H1 (cell line): ENCODE results near the gene SEMA3A. TPM values are rescaled to one million over a fixed set of nuclear protein-coding genes. Genes with fewer than 3 reads are reported as not detected.

ENCODE experiments used
- CTCF ChIA-PET: fragments of 300-600 bp; sonication (Branson Sonifier 250); formaldehyde crosslinking; loops from one replicate; lab custom pipeline; 2021; ENCODE audit not compliant: partially characterized antibody; lab: Charles Lee
- POLR2A ChIA-PET: fragments of 300-600 bp; sonication (Branson Sonifier 250); formaldehyde crosslinking; loops from one replicate; lab custom pipeline; 2021; ENCODE audit warnings: inconsistent platforms; ENCODE audit not compliant: partially characterized antibody; lab: Charles Lee
- DNase-seq, 2 experiments: peaks; one replicate each; pipeline versions ENCODE4 v3.0.0 to v3.0.0-alpha.2; 2010 to 2022; ENCODE audit warnings: low spot score in 2 of 2, low read depth in 1 of 2, mixed read lengths in 1 of 2
- FAIRE-seq: peaks from 2 replicates; lab custom pipeline; 2011; peaks lifted over from hg19 to GRCh38; lab: Jason Lieb, UNC
- H2AFZ ChIP-seq: 2 replicates; pipeline ENCODE4 v1.8.1; 2012; ENCODE audit warnings: low read length, inconsistent platforms
- H2AK5ac ChIP-seq: 2 replicates; pipeline ENCODE4 v1.6.1; 2013; ENCODE audit warnings: low read depth, low read length
- H2BK120ac ChIP-seq: replicated peaks from 2 replicates; pipeline ENCODE3; 2013; ENCODE audit warnings: low read depth, low read length, inconsistent platforms
- H2BK12ac ChIP-seq: 2 replicates; pipeline ENCODE4 v1.6.1; 2013; ENCODE audit warnings: low read depth, low read length
- H2BK15ac ChIP-seq: 2 replicates; pipeline ENCODE4 v1.6.1; 2013; ENCODE audit warnings: low read length
- H2BK20ac ChIP-seq: 2 replicates; pipeline ENCODE4 v1.6.1; 2013; ENCODE audit warnings: low read length
- H2BK5ac ChIP-seq: 2 replicates; pipeline ENCODE4 v1.6.1; 2013; ENCODE audit warnings: low read depth, low read length
- H3K14ac ChIP-seq: 2 replicates; pipeline ENCODE4 v1.6.1; 2013; ENCODE audit warnings: inconsistent platforms; ENCODE audit not compliant: insufficient read length
- H3K18ac ChIP-seq: 2 replicates; pipeline ENCODE4 v1.6.1; 2013; ENCODE audit warnings: low read length; ENCODE audit errors: extremely low read depth
- H3K23ac ChIP-seq: 2 replicates; pipeline ENCODE4 v1.6.1; 2013; ENCODE audit warnings: inconsistent platforms; ENCODE audit not compliant: insufficient read length
- H3K23me2 ChIP-seq: 2 replicates; pipeline ENCODE4 v1.6.1; 2013; ENCODE audit warnings: low read depth, low read length
- H3K27ac ChIP-seq: 2 replicates; pipeline ENCODE4 v1.6.1; 2011; ENCODE audit warnings: low read depth, low read length, inconsistent platforms
- H3K27me3 ChIP-seq, 4 experiments: replicated peaks in 1 of 4; 1 replicate in 1 of 4; 2 replicates in 3 of 4; pipeline versions ENCODE4 v1.6.1 to v1.8.1; 2011 to 2013; ENCODE audit warnings: low read length in 3 of 4, mild to moderate bottlenecking in 3 of 4, inconsistent platforms in 2 of 4, mixed read lengths in 2 of 4, moderate library complexity in 1 of 4; ENCODE audit not compliant: control insufficient read depth in 3 of 4, insufficient read depth in 3 of 4; ENCODE audit errors: extremely low read depth in 1 of 4
- H3K36me3 ChIP-seq, 4 experiments: 2 replicates each; pipeline versions ENCODE4 v1.6.1 to v1.8.1; 2011 to 2013; ENCODE audit warnings: mild to moderate bottlenecking in 4 of 4, low read length in 3 of 4, moderate library complexity in 2 of 4, control low read depth in 1 of 4, inconsistent platforms in 1 of 4; ENCODE audit not compliant: insufficient read depth in 4 of 4, control insufficient read depth in 2 of 4
- H3K4ac ChIP-seq: replicated peaks from 2 replicates; pipeline ENCODE3; 2013; ENCODE audit warnings: low read length, low read depth, mixed read lengths, inconsistent platforms; ENCODE audit not compliant: insufficient read length
- H3K4me1 ChIP-seq, 4 experiments: replicated peaks in 1 of 4; 1 replicate in 1 of 4; 2 replicates in 3 of 4; pipeline versions ENCODE4 v1.6.1 to v1.8.1; 2011 to 2013; ENCODE audit warnings: low read length in 3 of 4, inconsistent platforms in 2 of 4, mixed read lengths in 1 of 4; ENCODE audit not compliant: insufficient read depth in 4 of 4, control insufficient read depth in 3 of 4
- H3K4me2 ChIP-seq, 2 experiments: 2 replicates each; pipeline versions ENCODE4 v1.6.1 to v1.8.1; 2011 to 2013; ENCODE audit warnings: low read depth in 2 of 2, low read length in 2 of 2, control low read depth in 1 of 2, inconsistent platforms in 1 of 2, mild to moderate bottlenecking in 1 of 2; ENCODE audit not compliant: insufficient read depth in 1 of 2
- H3K4me3 ChIP-seq, 4 experiments: fragments of 200-600, 300-600 bp in 1 of 4; sonication (generic), shearing (Covaris generic), sonication (Bioruptor Twin) in 1 of 4; 2 replicates each; pipeline versions ENCODE4 v1.5.1 to v1.8.1; 2011 to 2016; ENCODE audit warnings: low read length in 4 of 4, low read depth in 3 of 4, control low read depth in 2 of 4, inconsistent platforms in 2 of 4, mild to moderate bottlenecking in 2 of 4, mixed read lengths in 1 of 4, moderate library complexity in 1 of 4; ENCODE audit not compliant: insufficient read depth in 2 of 4; ENCODE audit errors: extremely low read depth in 1 of 4
- H3K56ac ChIP-seq: replicated peaks from 2 replicates; pipeline ENCODE3; 2013; ENCODE audit warnings: low read depth, mild to moderate bottlenecking, mixed read lengths, low read length, inconsistent platforms; ENCODE audit not compliant: insufficient read length
- H3K79me1 ChIP-seq: 2 replicates; pipeline ENCODE4 v1.6.1; 2013; ENCODE audit warnings: low read depth, low read length, control low read depth
- H3K79me2 ChIP-seq, 2 experiments: 2 replicates each; pipeline versions ENCODE4 v1.6.1 to v1.8.1; 2012 to 2013; ENCODE audit warnings: low read length in 2 of 2, mild to moderate bottlenecking in 2 of 2, inconsistent platforms in 1 of 2; ENCODE audit not compliant: insufficient read depth in 2 of 2, control insufficient read depth in 1 of 2
- H3K9ac ChIP-seq, 4 experiments: replicated peaks in 1 of 4; 1 replicate in 1 of 4; 2 replicates in 3 of 4; pipeline versions ENCODE4 v1.6.1 to v1.8.1; 2011 to 2013; ENCODE audit warnings: low read depth in 3 of 4, low read length in 3 of 4, control low read depth in 2 of 4, mild to moderate bottlenecking in 2 of 4, moderate library complexity in 2 of 4, inconsistent platforms in 1 of 4; ENCODE audit errors: extremely low read depth in 1 of 4
- H3K9me3 ChIP-seq, 2 experiments: 2 replicates each; pipeline versions ENCODE4 v1.6.1 to v1.8.1; 2012 to 2013; ENCODE audit warnings: mild to moderate bottlenecking in 2 of 2, moderate library complexity in 2 of 2, control low read depth in 1 of 2, inconsistent platforms in 1 of 2, low read depth in 1 of 2, low read length in 1 of 2, mixed read lengths in 1 of 2; ENCODE audit not compliant: insufficient read depth in 2 of 2
- H4K20me1 ChIP-seq, 2 experiments: replicated peaks in 1 of 2; 2 replicates each; pipeline versions ENCODE3 to v1.8.1; 2011 to 2013; ENCODE audit warnings: inconsistent platforms in 2 of 2, low read length in 2 of 2, mild to moderate bottlenecking in 1 of 2; ENCODE audit not compliant: insufficient read depth in 2 of 2, control insufficient read depth in 1 of 2
- H4K5ac ChIP-seq: 2 replicates; pipeline ENCODE4 v1.6.1; 2013; ENCODE audit warnings: low read length, low read depth, mixed read lengths, inconsistent platforms; ENCODE audit not compliant: insufficient read length
- H4K8ac ChIP-seq: 2 replicates; pipeline ENCODE4 v1.8.0; 2013; ENCODE audit warnings: mild to moderate bottlenecking, moderate library complexity, low read length, inconsistent platforms; ENCODE audit not compliant: insufficient read depth; ENCODE audit errors: extremely low read depth
- H4K91ac ChIP-seq: replicated peaks from 2 replicates; pipeline ENCODE3; 2013; ENCODE audit warnings: low read length, mixed read lengths, inconsistent platforms; ENCODE audit not compliant: insufficient read length
- EZH2 ChIP-seq: fragments of 200-600 bp; sonication (generic); IDR thresholded peaks from 2 replicates; pipeline ENCODE4 v1.7.1; 2012; ENCODE audit warnings: low read depth, mild to moderate bottlenecking, moderate library complexity, low read length, inconsistent platforms; ENCODE audit not compliant: severe bottlenecking
- RAD21 ChIP-seq, 2 experiments: IDR thresholded peaks in 1 of 2; conservative IDR thresholded peaks in 1 of 2; 2 replicates each; pipeline ENCODE4 v1.6.1; 2011; ENCODE audit warnings: low read depth in 2 of 2, low read length in 2 of 2, improper control_type of control experiment in 1 of 2, inconsistent platforms in 1 of 2, mild to moderate bottlenecking in 1 of 2, moderate library complexity in 1 of 2
- WGBS, 2 experiments: shearing (Covaris generic) in 1 of 2; methylation state at CpG; one replicate each; pipeline versions ENCODE4 v1.1.6 to v1.1.7; 2013 to 2015; ENCODE audit warnings: low lambda C conversion rate in 2 of 2, mixed read lengths in 2 of 2, inconsistent platforms in 1 of 2, low coverage in 1 of 2, missing lambda C conversion rate in 1 of 2; ENCODE audit not compliant: insufficient replicate concordance in 2 of 2, insufficient coverage in 1 of 2, insufficient read length in 1 of 2; ENCODE audit errors: extremely low coverage in 1 of 2, missing lambda C conversion rate in 1 of 2; 5-methylcytosine and 5-hydroxymethylcytosine counted together
- polyA plus RNA-seq, 7 experiments: library from polyadenylated mRNA; depleted of rRNA in 3 of 7; stranded (reverse) in 5 of 7; unstranded in 2 of 7; fragments of >200 nt in 5 of 7; fragments of 200-250 nt in 2 of 7; gene quantifications; 1 replicate in 5 of 7; 2 replicates in 1 of 7; 4 replicates in 1 of 7; pipeline versions ENCODE4 v1.2.1 to v1.2.3, GENCODE V29; 2011 to 2013; ENCODE audit warnings: missing spikeins in 2 of 7, mixed read lengths in 2 of 7
- total RNA-seq: library from RNA; stranded (reverse); fragmentation: NEBNext Ultra II Directional; extraction: Animal tissue kit (Norgen Biotek cat#: 25700); gene quantifications from 2 replicates; pipeline ENCODE4 v1.2.1, GENCODE V29; 2021

The SEMA3A gene
- total and polyA plus RNA-seq, 2 of the 8 experiments (the other 6 are each of a cell fraction or from before 2014, with no cell fraction given): 8.1 to 45.9 TPM

- H2BK120ac ChIP-seq: no peak overlapping the region
- H3K79me1 ChIP-seq: no peaks in the 10 kb centered on the region
- H2BK12ac ChIP-seq: no peak overlapping the region
- no peak overlapping the region for H3K4me3 ChIP-seq
- H3K27me3 ChIP-seq: no peaks in the 10 kb centered on the region
- no peak overlapping the region for H3K9ac ChIP-seq
- no peak overlapping the region for H2AK5ac ChIP-seq
- H3K4me2 ChIP-seq: no peak overlapping the region
- no peak overlapping the region for H2BK5ac ChIP-seq
- H2BK15ac ChIP-seq: no peak overlapping the region
- no peak overlapping the region for H3K23ac ChIP-seq
- POLR2A ChIA-PET: no interaction called here
- H3K18ac ChIP-seq: no peak overlapping the region
- H4K5ac ChIP-seq: no peak overlapping the region
- no peaks in the 10 kb centered on the region for H3K9me3 ChIP-seq
- H4K91ac ChIP-seq: no peak overlapping the region
- WGBS, 2 experiments: 88% methylated on average over 1 of the region's 1 CpG; no CpG with 5 or more reads in 1 of the 2 experiments
- no peaks in the 10 kb centered on the region for H4K20me1 ChIP-seq
- H2AFZ ChIP-seq: no peak overlapping the region
- H3K23me2 ChIP-seq: no peaks in the 10 kb centered on the region
- H4K8ac ChIP-seq: no peak overlapping the region
- DNase-seq: no peak
- no peak overlapping the region for H2BK20ac ChIP-seq
- peaks cover 0 to 2% (median 0%) of the 10 kb centered on the region in 4 experiments; a peak in 1 of 7 replicates for H3K4me1 ChIP-seq
- H3K56ac ChIP-seq: no peak overlapping the region
- no peak for TF ChIP-seq EZH2
- TF ChIP-seq RAD21 (IDR thresholded peaks at IDR 0.05 in 1 of 2, conservative IDR thresholded peaks at IDR 0.05 in 1 of 2; ENCODE audit: low read depth in 2 of 2, low read length in 2 of 2): 0 out of 4 replicates have a peak, but pooled peaks of 1 of the 2 experiments have one; percentile 8
- TF ChIP-seq, all 59 proteins: peak for 1
- CTCF ChIA-PET: interaction anchor here (0.8 to 9.8 kb wide), 12 partner anchors 9 to 1092 kb away, joined by 3 to 134 read pairs (median 3); no protein-coding TSS in a partner anchor
- FAIRE-seq: no peak
- Histone ChIP-seq H3K4ac (no peak overlapping the region), H3K27ac (no peak overlapping the region), H3K36me3 (no peaks in the 10 kb centered on the region), H3K79me2 (no peaks in the 10 kb centered on the region), H3K14ac (no peak overlapping the region)
Observed at GRCh38 chr7:83934118-83934734, 260.4 kb downstream of the SEMA3A start.
